OCI-LY1 (cell line): ENCODE measurements around the gene ASXL2.

Experiments used
- CTCF ChIP-seq: fragments of 200-600 bp; sonication (generic), shearing (Covaris generic); IDR thresholded peaks from 2 replicates; pipeline ENCODE4 v1.5.1; 2017; ENCODE audit warnings: mild to moderate bottlenecking, antibody characterized with exemption, low read length, moderate library complexity, mixed read lengths
- EZH2 ChIP-seq: fragments of 200-600 bp; sonication (generic), shearing (Covaris generic); IDR thresholded peaks from 2 replicates; pipeline ENCODE4 v1.8.0; 2017; ENCODE audit warnings: borderline replicate concordance, mixed run types, mild to moderate bottlenecking, antibody characterized with exemption, low read length, moderate library complexity, mixed read lengths

DNA sequence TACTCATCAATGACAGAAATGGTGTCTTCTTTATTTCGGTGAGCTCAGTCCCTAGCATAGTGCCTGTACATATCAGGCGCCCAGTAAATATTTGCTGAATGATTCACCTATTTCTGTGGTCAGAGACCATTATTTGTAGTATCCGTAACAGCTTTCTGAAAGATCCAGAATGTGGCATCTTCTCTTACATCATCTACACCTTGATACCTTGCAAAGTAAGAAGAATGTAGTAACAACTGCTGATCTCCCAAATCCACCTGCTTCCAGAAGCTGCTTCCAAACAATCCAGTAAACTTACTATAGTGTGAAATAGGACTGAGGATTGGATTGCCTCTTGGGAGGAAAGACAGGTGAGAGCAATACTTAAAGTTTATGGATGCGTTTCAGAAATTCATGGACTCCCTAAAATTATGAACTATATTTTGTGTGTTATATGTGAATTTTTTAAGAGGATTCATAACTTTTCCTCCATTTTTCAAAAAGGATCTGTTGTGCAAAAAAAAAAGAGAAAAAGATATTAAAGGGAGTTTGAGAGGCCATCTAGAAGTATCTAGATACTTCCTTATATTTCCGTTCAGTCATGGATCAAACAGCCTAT lies 945 bp upstream of the ASXL2 start:
- TF ChIP-seq CTCF (no peak), EZH2 (no peak)
